ENCODE data around the gene DOK6. TPM values are rescaled to one million over a fixed set of nuclear protein-coding genes. Genes with fewer than 3 reads are reported as not detected.
A peak's percentile ranks its signal among the peaks of the same experiment; 100 is the strongest.

DOK6 gene
- total RNA-seq, 1 donor: 2.1 TPM

GRCh38 chr18:69838620-69839411 lies 438.1 kb downstream of the DOK6 start:
- DNase-seq (ENCODE audit: low read depth): no peak
- no peak for TF ChIP-seq CTCF (IDR thresholded peaks at IDR 0.05; ENCODE audit: insufficient read depth, low read length)

GRCh38 chr18:69839497-69839896 lies 438.8 kb downstream of the DOK6 start:
- no peak overlapping the region for H3K4me3 ChIP-seq (ENCODE audit: low read depth, low read length)
- no peak for TF ChIP-seq CTCF (IDR thresholded peaks at IDR 0.05; ENCODE audit: insufficient read depth, low read length)
- no peak for DNase-seq (ENCODE audit: low read depth)

More at GRCh38 chr18:69838620-69839411, 438.1 kb downstream of the DOK6 start:
- H3K4me3 ChIP-seq (ENCODE audit: low read depth, low read length): no peak overlapping the region

GRCh38 chr18:69840001-69840400 lies 439.3 kb downstream of the DOK6 start:
- H3K4me3 ChIP-seq (ENCODE audit: low read depth, low read length): no peak overlapping the region
- no peak for TF ChIP-seq CTCF (IDR thresholded peaks at IDR 0.05; ENCODE audit: insufficient read depth, low read length)
- no peak for DNase-seq (ENCODE audit: low read depth)

GRCh38 chr18:69840445-69840844 lies 439.8 kb downstream of the DOK6 start:
- TF ChIP-seq CTCF (IDR thresholded peaks at IDR 0.05; ENCODE audit: insufficient read depth, low read length): no peak
- H3K4me3 ChIP-seq (ENCODE audit: low read depth, low read length): no peak overlapping the region
- DNase-seq (ENCODE audit: low read depth): peak; percentile 52

- H3K4me3 ChIP-seq (ENCODE audit: low read depth, low read length): no peak overlapping the region
Observed at GRCh38 chr18:69841117-69841516, 440.4 kb downstream of the DOK6 start.

GRCh38 chr18:69843015-69843414 lies 442.3 kb downstream of the DOK6 start:
- no peak for TF ChIP-seq CTCF (IDR thresholded peaks at IDR 0.05; ENCODE audit: insufficient read depth, low read length)
- DNase-seq (ENCODE audit: low read depth): no peak

More at GRCh38 chr18:69841117-69841516, 440.4 kb downstream of the DOK6 start:
- TF ChIP-seq CTCF (IDR thresholded peaks at IDR 0.05; ENCODE audit: insufficient read depth, low read length): no peak
- no peak for DNase-seq (ENCODE audit: low read depth)

More at GRCh38 chr18:69843015-69843414, 442.3 kb downstream of the DOK6 start:
- H3K4me3 ChIP-seq (ENCODE audit: low read depth, low read length): no peak overlapping the region

All from fibroblast of the aortic adventitia (primary cell).